ENCODE results near the gene MAGEB10. TPM values are rescaled to one million over a fixed set of nuclear protein-coding genes. Genes with fewer than 3 reads are reported as not detected.
"Not testable (repeated sequence)": the region's sequence is repeated elsewhere in the genome, so short reads cannot be mapped to it uniquely, and the experiment has no call there.

Gene MAGEB10
- total RNA-seq, result not detected

GRCh38 chrX:27807690-27808089, at the start of gene MAGEB10:
TSS of gene MAGEB10 (plus strand) at chrX:27807990. CDS start at chrX:27821307, 13,317 bp downstream.
- DNase-seq, result no peak

- no peak for DNase-seq
Observed at GRCh38 chrX:27765718-27766117, 42.1 kb upstream of the MAGEB10 start.

GRCh38 chrX:27767387-27767786, 40.4 kb upstream of the MAGEB10 start:
- no peak for DNase-seq

GRCh38 chrX:27775984-27776383, 31.8 kb upstream of the MAGEB10 start:
- DNase-seq, result no peak

- DNase-seq, result no peak
Observed at GRCh38 chrX:27796640-27797257, 11.0 kb upstream of the MAGEB10 start.

- no peak for DNase-seq
Observed at GRCh38 chrX:27797575-27797974, 10.2 kb upstream of the MAGEB10 start.

GRCh38 chrX:27808226-27808625, 436 bp downstream of the MAGEB10 start:
- DNase-seq, result no peak

GRCh38 chrX:27808991-27809859, 1.4 kb downstream of the MAGEB10 start:
- not testable (repeated sequence) for DNase-seq

GRCh38 chrX:27815209-27815608, 7.4 kb downstream of the MAGEB10 start:
- DNase-seq, result no peak

GRCh38 chrX:27823812-27824211, 16.0 kb downstream of the MAGEB10 start:
- no peak for DNase-seq

GRCh38 chrX:27838185-27838584, 30.4 kb downstream of the MAGEB10 start:
- no peak for DNase-seq

- DNase-seq, result no peak
Observed at GRCh38 chrX:27840881-27841280, 33.1 kb downstream of the MAGEB10 start.

- DNase-seq, result no peak
Observed at GRCh38 chrX:27842859-27843258, 35.1 kb downstream of the MAGEB10 start.

- DNase-seq, result no peak
Observed at GRCh38 chrX:27860337-27860736, 52.5 kb downstream of the MAGEB10 start.

- DNase-seq, result no peak
Observed at GRCh38 chrX:27863809-27864208, 56.0 kb downstream of the MAGEB10 start.

Other genes with a start within 250 kb of the MAGEB10 start
- gene DCAF8L2, start 217.6 kb upstream of the MAGEB10 start, total RNA-seq, result not detected
- gene DCAF8L1, start 173.5 kb downstream of the MAGEB10 start, total RNA-seq, result not detected